ENCODE results near the gene HK1. TPM values are rescaled to one million over a fixed set of nuclear protein-coding genes. Genes with fewer than 3 reads are reported as not detected.

The HK1 gene
- total and polyA plus RNA-seq, 7 experiments from 2014 or later: 60.1 to 144 (median 83.8) TPM

DNA sequence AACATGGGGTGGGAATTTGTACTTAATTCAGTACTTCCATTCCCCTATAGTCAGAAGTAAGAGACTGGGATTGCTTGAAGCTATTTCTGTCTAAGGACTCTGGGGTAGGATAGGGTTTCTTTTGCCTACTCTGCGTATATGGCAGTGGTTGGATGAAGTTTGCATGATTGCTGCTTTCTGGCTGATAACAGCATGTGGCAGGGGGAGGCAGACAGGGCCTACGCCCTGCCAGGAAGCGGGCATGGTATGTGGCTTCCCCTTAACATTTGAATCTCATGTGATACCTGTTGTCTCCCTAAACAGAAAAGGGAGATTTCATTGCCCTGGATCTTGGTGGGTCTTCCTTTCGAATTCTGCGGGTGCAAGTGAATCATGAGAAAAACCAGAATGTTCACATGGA lies 81.3 kb downstream of the HK1 start:
- Histone ChIP-seq H3K4me3 (ENCODE audit: low read length) (no peak overlapping the region), H3K9me3 (ENCODE audit: control insufficient read depth in 2 of 3, low read length in 3 of 3) (no peaks in the 10 kb centered on the region), H3K36me3 (ENCODE audit: control insufficient read depth in 2 of 3, insufficient read depth in 3 of 3, low read length in 3 of 3) (peaks cover 0 to 25% (median 0%) of the 10 kb centered on the region in 3 experiments), H3K27me3 (ENCODE audit: control insufficient read depth in 2 of 2, insufficient read depth in 2 of 2, low read length in 2 of 2) (no peaks in the 10 kb centered on the region), H3K4me1 (ENCODE audit: control insufficient read depth in 2 of 2, insufficient read depth in 2 of 2, low read length in 2 of 2) (peaks cover 12 to 50% of the 10 kb centered on the region in 2 donors), H3K27ac (ENCODE audit: low read depth, low read length) (peak overlapping the region; percentile 57)
- Mint-ChIP-seq H3K36me3 (peaks cover 0 to 22% (median 14%) of the 10 kb centered on the region in 5 donors), H3K4me1 (peaks cover 46 to 81% (median 69%) of the 10 kb centered on the region in 7 donors), H3K4me3 (peak overlapping the region; percentile 8 to 83 (median 74)), H3K9me3 (no peaks in the 10 kb centered on the region), H3K27ac (peak overlapping the region; percentile 39 to 98 (median 93)), H3K27me3 (no peaks in the 10 kb centered on the region)
- ChIA-PET POLR2A (interaction anchor here (1.1 to 10.2 kb wide), 5 partner anchors 10 to 41 kb away, joined by 4 to 65 read pairs (median 8); no protein-coding TSS in a partner anchor), CTCF (interaction anchor here (0.7 kb wide), 1 partner anchor 45 kb away, joined by 3 read pairs; no protein-coding TSS in a partner anchor)
- peak in 7 of 9 donors; percentile 59 to 73 (median 67) for DNase-seq
- peak; percentile 92 for ATAC-seq
- intact Hi-C loops (cut with micrococcal nuclease): loop anchor here in 1 of 2 donors (1.0 to 2.0 kb wide), 4 partner anchors 10 to 122 kb away; no protein-coding TSS in a partner anchor

DNA sequence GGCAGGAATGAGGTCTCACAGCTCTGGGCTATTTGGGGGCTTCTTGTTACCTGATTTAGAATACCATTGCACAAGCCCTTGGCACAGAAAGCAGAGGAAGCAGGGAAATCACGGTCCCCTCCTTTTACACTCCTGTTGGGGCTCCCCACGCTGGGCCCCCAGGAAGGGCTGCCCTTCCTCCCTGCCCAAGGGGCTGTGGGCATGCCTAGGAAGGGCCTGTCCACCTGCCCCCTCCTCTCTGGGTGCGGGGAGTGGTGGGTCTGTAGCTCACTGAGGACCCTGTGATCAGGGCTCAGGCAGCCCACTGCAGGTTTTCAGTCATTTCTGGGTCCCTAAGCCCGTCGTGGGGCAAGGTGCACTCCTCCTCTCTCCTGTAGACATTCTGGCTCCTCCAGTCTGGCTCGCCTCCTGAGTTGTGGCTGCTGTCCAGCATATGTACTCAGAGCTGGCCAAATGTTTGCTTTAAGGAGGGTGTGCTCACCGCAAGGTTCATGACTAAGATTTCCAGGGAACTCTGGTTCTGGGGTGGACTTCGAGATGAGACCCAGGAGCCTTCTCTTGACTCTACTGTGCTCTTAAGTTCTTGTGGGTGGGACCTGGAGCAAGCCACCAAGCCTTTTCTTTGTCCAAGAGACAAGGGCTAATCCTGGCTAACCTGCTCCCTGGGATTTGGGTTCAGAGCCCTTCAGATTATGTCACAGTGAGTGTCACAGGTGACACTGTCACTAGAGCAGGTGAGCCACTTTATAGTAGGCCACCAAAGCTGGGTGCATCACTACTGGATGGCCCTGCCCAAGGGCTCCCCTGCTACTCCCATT lies 82.4 kb downstream of the HK1 start:
- intact Hi-C loops (cut with micrococcal nuclease): loop anchor here in 1 of 2 donors (2.0 kb wide), 1 partner anchor 42 kb away; no protein-coding TSS in a partner anchor
- Histone ChIP-seq H3K27me3 (ENCODE audit: control insufficient read depth in 2 of 2, insufficient read depth in 2 of 2, low read length in 2 of 2) (no peaks in the 10 kb centered on the region), H3K9me3 (ENCODE audit: control insufficient read depth in 2 of 3, low read length in 3 of 3) (no peaks in the 10 kb centered on the region), H3K36me3 (ENCODE audit: control insufficient read depth in 2 of 3, insufficient read depth in 3 of 3, low read length in 3 of 3) (peaks cover 0 to 36% (median 0%) of the 10 kb centered on the region in 3 experiments), H3K4me1 (ENCODE audit: control insufficient read depth in 2 of 2, insufficient read depth in 2 of 2, low read length in 2 of 2) (peaks cover 12 to 48% of the 10 kb centered on the region in 2 donors), H3K27ac (ENCODE audit: low read depth, low read length) (peak overlapping the region; percentile 57), H3K4me3 (ENCODE audit: low read length) (no peak overlapping the region)
- no peaks in the 10 kb centered on the region for H3K9me3 Mint-ChIP-seq
- peaks cover 0 to 20% (median 16%) of the 10 kb centered on the region in 5 donors for H3K36me3 Mint-ChIP-seq
- ChIA-PET POLR2A (interaction anchor here (1.0 to 10.2 kb wide), 5 partner anchors 9 to 42 kb away, joined by 3 to 65 read pairs (median 4); no protein-coding TSS in a partner anchor), CTCF (no interaction called here)
- DNase-seq (no peak), ATAC-seq (no peak)
- H3K27ac Mint-ChIP-seq: peak overlapping the region; percentile 83 to 98 (median 94)
- H3K4me1 Mint-ChIP-seq: peaks cover 44 to 77% (median 64%) of the 10 kb centered on the region in 7 donors
- H3K4me3 Mint-ChIP-seq: peak overlapping the region in 9 of 10 donors; percentile 21 to 83 (median 73)
- no peaks in the 10 kb centered on the region for H3K27me3 Mint-ChIP-seq

DNA sequence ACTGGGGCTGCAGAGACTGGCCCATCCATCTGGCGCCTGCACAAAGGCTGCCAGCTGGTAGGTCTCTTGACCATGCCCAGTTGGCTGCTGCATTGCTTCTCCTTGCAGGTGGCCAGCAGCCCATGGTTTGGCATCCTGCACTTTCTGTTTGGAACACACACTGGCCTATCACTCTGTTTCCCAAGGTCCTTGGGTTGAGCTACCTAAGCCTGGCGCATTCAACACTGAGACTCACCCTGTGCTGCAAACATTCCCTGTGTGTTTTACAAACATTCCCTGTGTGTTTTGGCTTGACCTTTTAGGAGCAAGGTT lies 83.0 kb downstream of the HK1 start:
- H3K4me1 Mint-ChIP-seq: peaks cover 44 to 76% (median 64%) of the 10 kb centered on the region in 7 donors

DNA sequence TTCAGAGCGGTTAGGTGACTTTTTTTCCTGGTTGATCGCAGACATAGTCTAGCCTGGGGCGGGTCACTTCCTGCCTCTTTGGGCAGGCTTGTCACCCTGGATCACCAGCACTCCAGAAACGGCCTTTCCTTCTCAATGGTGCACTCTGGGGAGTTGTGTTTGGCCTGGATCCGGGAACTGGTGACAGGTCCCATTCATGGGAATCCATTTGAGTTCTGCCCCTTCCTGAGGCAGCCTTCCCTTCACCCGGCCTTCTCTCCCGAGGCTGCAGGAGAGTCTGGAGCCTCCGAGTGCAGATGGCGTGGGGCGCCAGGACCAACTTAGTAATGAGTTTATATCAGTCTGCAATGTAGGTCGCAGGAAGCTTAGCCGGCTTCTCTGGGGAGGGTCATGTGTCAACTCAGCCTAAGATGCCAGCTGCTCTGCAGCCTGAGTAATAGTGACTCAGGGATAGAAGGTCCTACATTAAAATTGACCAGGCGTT lies 84.2 kb downstream of the HK1 start:
- Histone ChIP-seq H3K4me1 (ENCODE audit: control insufficient read depth in 2 of 2, insufficient read depth in 2 of 2, low read length in 2 of 2) (peaks cover 12 to 48% of the 10 kb centered on the region in 2 donors), H3K4me3 (ENCODE audit: low read length) (no peak overlapping the region), H3K27ac (ENCODE audit: low read depth, low read length) (peak overlapping the region; percentile 4), H3K36me3 (ENCODE audit: control insufficient read depth in 2 of 3, insufficient read depth in 3 of 3, low read length in 3 of 3) (peaks cover 0 to 54% (median 8%) of the 10 kb centered on the region in 3 experiments), H3K27me3 (ENCODE audit: control insufficient read depth in 2 of 2, insufficient read depth in 2 of 2, low read length in 2 of 2) (no peaks in the 10 kb centered on the region), H3K9me3 (ENCODE audit: control insufficient read depth in 2 of 3, low read length in 3 of 3) (no peaks in the 10 kb centered on the region)
- ChIA-PET POLR2A (interaction anchor here (0.7 to 10.2 kb wide), 6 partner anchors 9 to 44 kb away, joined by 3 to 65 read pairs (median 6); no protein-coding TSS in a partner anchor), CTCF (interaction anchor here (0.6 to 1.3 kb wide), 5 partner anchors 28 to 46 kb away, joined by 3 to 4 read pairs (median 3); no protein-coding TSS in a partner anchor)
- Mint-ChIP-seq H3K4me1 (peaks cover 44 to 80% (median 64%) of the 10 kb centered on the region in 7 donors), H3K4me3 (peak overlapping the region in 6 of 10 donors; percentile 33 to 80 (median 48)), H3K9me3 (no peaks in the 10 kb centered on the region), H3K27me3 (no peaks in the 10 kb centered on the region), H3K36me3 (peaks cover 0 to 26% (median 16%) of the 10 kb centered on the region in 5 donors), H3K27ac (peak overlapping the region; percentile 62 to 98 (median 83))
- intact Hi-C loops (cut with micrococcal nuclease): no loop called here
- ATAC-seq: no peak
- DNase-seq: peak in 7 of 9 donors; percentile 24 to 50 (median 37)

More for the DNA sequence above, 83.0 kb downstream of the HK1 start:
- Mint-ChIP-seq H3K9me3 (no peaks in the 10 kb centered on the region), H3K27ac (peak overlapping the region; percentile 42 to 98 (median 88)), H3K36me3 (peaks cover 0 to 21% (median 16%) of the 10 kb centered on the region in 5 donors), H3K27me3 (no peaks in the 10 kb centered on the region), H3K4me3 (peak overlapping the region in 9 of 10 donors; percentile 2 to 80 (median 50))
- DNase-seq (no peak), ATAC-seq (no peak)
- intact Hi-C loops (cut with micrococcal nuclease): loop anchor here in 1 of 2 donors (2.0 kb wide), 1 partner anchor 42 kb away; no protein-coding TSS in a partner anchor
- peak overlapping the region; percentile 57 for H3K27ac ChIP-seq (ENCODE audit: low read depth, low read length)
- peaks cover 0 to 42% (median 3%) of the 10 kb centered on the region in 3 experiments for H3K36me3 ChIP-seq (ENCODE audit: control insufficient read depth in 2 of 3, insufficient read depth in 3 of 3, low read length in 3 of 3)
- H3K9me3 ChIP-seq (ENCODE audit: control insufficient read depth in 2 of 3, low read length in 3 of 3): no peaks in the 10 kb centered on the region
- no peak overlapping the region for H3K4me3 ChIP-seq (ENCODE audit: low read length)
- ChIA-PET CTCF (interaction anchor here (1.1 kb wide), 1 partner anchor 32 kb away, joined by 3 read pairs; no protein-coding TSS in a partner anchor), POLR2A (interaction anchor here (1.2 to 10.2 kb wide), 2 partner anchors 17 to 42 kb away, joined by 3 to 65 read pairs; no protein-coding TSS in a partner anchor)
- H3K4me1 ChIP-seq (ENCODE audit: control insufficient read depth in 2 of 2, insufficient read depth in 2 of 2, low read length in 2 of 2): peaks cover 12 to 48% of the 10 kb centered on the region in 2 donors
- no peaks in the 10 kb centered on the region for H3K27me3 ChIP-seq (ENCODE audit: control insufficient read depth in 2 of 2, insufficient read depth in 2 of 2, low read length in 2 of 2)

DNA sequence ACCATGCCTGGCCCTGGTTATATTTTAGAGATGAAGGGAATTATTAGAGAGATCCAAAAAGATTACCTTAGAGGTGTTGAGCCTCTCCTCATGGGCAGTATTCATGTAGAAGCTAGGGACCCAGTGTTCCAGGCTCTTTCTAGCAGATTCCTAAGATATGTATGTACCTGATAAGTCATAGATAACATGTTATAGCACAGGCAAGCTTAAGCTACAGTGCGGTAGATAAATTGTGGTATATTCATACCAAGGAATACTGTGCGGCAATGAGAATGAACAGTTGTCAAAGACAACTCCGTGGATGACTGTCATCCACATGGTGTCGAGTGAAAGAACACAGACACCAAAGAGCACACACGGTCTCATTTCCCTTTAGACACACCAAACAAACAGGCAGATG lies 85.4 kb downstream of the HK1 start:
- H3K4me3 ChIP-seq (ENCODE audit: low read length): no peak overlapping the region
- no peaks in the 10 kb centered on the region for H3K9me3 ChIP-seq (ENCODE audit: control insufficient read depth in 2 of 3, low read length in 3 of 3)
- POLR2A ChIA-PET: interaction anchor here (1.1 to 10.2 kb wide), 5 partner anchors 10 to 45 kb away, joined by 3 to 65 read pairs (median 6); no protein-coding TSS in a partner anchor
- no peak for ATAC-seq
- H3K27me3 Mint-ChIP-seq: no peaks in the 10 kb centered on the region
- intact Hi-C loops (cut with micrococcal nuclease): loop anchor here in 1 of 2 donors (1.0 kb wide), 1 partner anchor 9 kb away; no protein-coding TSS in a partner anchor
- peaks cover 37 to 68% (median 56%) of the 10 kb centered on the region in 7 donors for H3K4me1 Mint-ChIP-seq
- CTCF ChIA-PET: interaction anchor here (0.5 to 1.7 kb wide), 6 partner anchors 8 to 44 kb away, joined by 3 to 4 read pairs (median 3); no protein-coding TSS in a partner anchor
- H3K36me3 Mint-ChIP-seq: peaks cover 0 to 26% (median 16%) of the 10 kb centered on the region in 5 donors
- peaks cover 12 to 40% of the 10 kb centered on the region in 2 donors for H3K4me1 ChIP-seq (ENCODE audit: control insufficient read depth in 2 of 2, insufficient read depth in 2 of 2, low read length in 2 of 2)
- peak overlapping the region in 8 of 9 donors; percentile 22 to 98 (median 84) for H3K27ac Mint-ChIP-seq
- no peak overlapping the region for H3K27ac ChIP-seq (ENCODE audit: low read depth, low read length)
- peak overlapping the region in 1 of 10 donors; percentile 36 for H3K4me3 Mint-ChIP-seq
- no peaks in the 10 kb centered on the region for H3K27me3 ChIP-seq (ENCODE audit: control insufficient read depth in 2 of 2, insufficient read depth in 2 of 2, low read length in 2 of 2)
- peaks cover 0 to 66% (median 8%) of the 10 kb centered on the region in 3 experiments for H3K36me3 ChIP-seq (ENCODE audit: control insufficient read depth in 2 of 3, insufficient read depth in 3 of 3, low read length in 3 of 3)
- no peaks in the 10 kb centered on the region for H3K9me3 Mint-ChIP-seq
- no peak for DNase-seq

All from naive thymus-derived CD4-positive, alpha-beta T cell (primary cell).